Astrocyte (in vitro differentiated cells and primary cell): ENCODE results near the gene CIBAR2. TPM values are rescaled to one million over a fixed set of nuclear protein-coding genes. Genes with fewer than 3 reads are reported as not detected.

ENCODE experiments used
- DNase-seq: peaks from one replicate; pipeline ENCODE4 v3.0.0-alpha.2; 2010; ENCODE audit warnings: low read depth
- FAIRE-seq: peaks from 2 replicates; lab custom pipeline; 2011; peaks lifted over from hg19 to GRCh38; lab: Jason Lieb, UNC
- H2AFZ ChIP-seq: 2 replicates; pipeline ENCODE4 v1.6.0; 2012; ENCODE audit warnings: low read depth, low read length, inconsistent platforms
- H3K27ac ChIP-seq: 2 replicates; pipeline ENCODE4 v1.5.1; 2011; ENCODE audit warnings: low read depth, low read length, inconsistent platforms
- H3K27me3 ChIP-seq: 2 replicates; pipeline ENCODE4 v1.6.0; 2011; ENCODE audit warnings: low read length, inconsistent platforms; ENCODE audit not compliant: insufficient read depth
- H3K36me3 ChIP-seq: 2 replicates; pipeline ENCODE4 v1.5.1; 2011; ENCODE audit warnings: low read length, inconsistent platforms; ENCODE audit not compliant: insufficient read depth
- H3K4me1 ChIP-seq: 2 replicates; pipeline ENCODE4 v1.5.1; 2011; ENCODE audit warnings: low read length, inconsistent platforms; ENCODE audit not compliant: insufficient read depth
- H3K4me2 ChIP-seq: 2 replicates; pipeline ENCODE4 v1.6.0; 2012; ENCODE audit warnings: low read length, inconsistent platforms
- H3K4me3 ChIP-seq: 2 replicates; pipeline ENCODE4 v1.5.1; 2011; ENCODE audit warnings: low read depth, mild to moderate bottlenecking, low read length, inconsistent platforms; ENCODE audit not compliant: insufficient read depth
- H3K79me2 ChIP-seq: 2 replicates; pipeline ENCODE4 v1.6.0; 2012; ENCODE audit warnings: mild to moderate bottlenecking, low read length, inconsistent platforms; ENCODE audit not compliant: insufficient read depth
- H3K9ac ChIP-seq: 2 replicates; pipeline ENCODE4 v1.6.0; 2012; ENCODE audit warnings: mild to moderate bottlenecking, low read length, inconsistent platforms
- H3K9me3 ChIP-seq: 2 replicates; pipeline ENCODE4 v1.5.1; 2012; ENCODE audit warnings: low read depth, mild to moderate bottlenecking, low read length, inconsistent platforms; ENCODE audit not compliant: insufficient read depth
- H4K20me1 ChIP-seq: 2 replicates; pipeline ENCODE4 v1.6.0; 2012; ENCODE audit warnings: low read length, inconsistent platforms; ENCODE audit not compliant: insufficient read depth
- H3K27ac Mint-ChIP-seq: one replicate; pipeline ENCODE4 v1.8.0; 2021; ENCODE audit warnings: mild to moderate bottlenecking, mixed read lengths; ENCODE audit not compliant: unreplicated experiment
- H3K27me3 Mint-ChIP-seq: one replicate; pipeline ENCODE4 v1.8.0; 2021; ENCODE audit warnings: low read depth, mixed read lengths; ENCODE audit not compliant: unreplicated experiment
- H3K36me3 Mint-ChIP-seq: one replicate; pipeline ENCODE4 v1.8.0; 2021; ENCODE audit warnings: low read depth, mixed read lengths; ENCODE audit not compliant: unreplicated experiment
- H3K4me1 Mint-ChIP-seq: one replicate; pipeline ENCODE4 v1.8.0; 2021; ENCODE audit warnings: low read depth, mixed read lengths; ENCODE audit not compliant: unreplicated experiment
- H3K4me3 Mint-ChIP-seq: one replicate; pipeline ENCODE4 v1.8.0; 2021; ENCODE audit warnings: mild to moderate bottlenecking, moderate library complexity, mixed read lengths; ENCODE audit not compliant: unreplicated experiment
- H3K9me3 Mint-ChIP-seq: one replicate; pipeline ENCODE4 v1.8.0; 2021; ENCODE audit warnings: mild to moderate bottlenecking, mixed read lengths; ENCODE audit not compliant: unreplicated experiment
- CTCF ChIP-seq: IDR thresholded peaks from 2 replicates; pipeline ENCODE4 v1.5.1; 2011; ENCODE audit warnings: low read depth, mild to moderate bottlenecking, inconsistent platforms, low read length, moderate library complexity; ENCODE audit not compliant: insufficient read depth
- EZH2 ChIP-seq: IDR thresholded peaks from 2 replicates; pipeline ENCODE4 v1.6.1; 2012; ENCODE audit warnings: mild to moderate bottlenecking, low read length, inconsistent platforms; ENCODE audit not compliant: insufficient read depth
- total RNA-seq: library from RNA; stranded (reverse); gene quantifications from 2 replicates; pipeline ENCODE4 v1.2.1, GENCODE V29; 2021

Gene CIBAR2
- total RNA-seq, 1 donor from 2014 or later = not detected

- Histone ChIP-seq H3K9ac (no peak overlapping the region), H3K79me2 (no peaks in the 10 kb centered on the region), H3K27me3 (no peaks in the 10 kb centered on the region), H2AFZ (no peak overlapping the region), H3K27ac (no peak overlapping the region), H4K20me1 (no peaks in the 10 kb centered on the region), H3K4me2 (no peak overlapping the region), H3K36me3 (no peaks in the 10 kb centered on the region), H3K4me1 (peaks cover 30% of the 10 kb centered on the region), H3K9me3 (no peaks in the 10 kb centered on the region), H3K4me3 (no peak overlapping the region)
- H3K27me3 Mint-ChIP-seq = peaks cover 9% of the 10 kb centered on the region
- H3K36me3 Mint-ChIP-seq = no peaks in the 10 kb centered on the region
- H3K27ac Mint-ChIP-seq = no peak overlapping the region
- DNase-seq (no peak), FAIRE-seq (no peak)
- H3K4me1 Mint-ChIP-seq = peaks cover 12% of the 10 kb centered on the region
- no peaks in the 10 kb centered on the region for H3K9me3 Mint-ChIP-seq
- no peak overlapping the region for H3K4me3 Mint-ChIP-seq
- TF ChIP-seq EZH2 (no peak), CTCF (no peak)
Observed at GRCh38 chr16:85132456-85133289, 20.4 kb upstream of the CIBAR2 start.

GRCh38 chr16:85130705-85131028 is 18.4 kb upstream of the CIBAR2 start:
- H3K4me2 ChIP-seq = peak overlapping the region; percentile 23
- Mint-ChIP-seq H3K27ac (no peak overlapping the region), H3K4me1 (peaks cover 12% of the 10 kb centered on the region), H3K36me3 (no peaks in the 10 kb centered on the region), H3K4me3 (no peak overlapping the region), H3K27me3 (peaks cover 9% of the 10 kb centered on the region), H3K9me3 (no peaks in the 10 kb centered on the region)
- H3K4me1 ChIP-seq = peaks cover 30% of the 10 kb centered on the region
- H3K79me2 ChIP-seq = no peaks in the 10 kb centered on the region
- H3K36me3 ChIP-seq = no peaks in the 10 kb centered on the region
- H3K9ac ChIP-seq = peak overlapping the region; percentile 33
- peak overlapping the region; percentile 47 for H2AFZ ChIP-seq
- FAIRE-seq (no peak), DNase-seq (no peak)
- no peaks in the 10 kb centered on the region for H4K20me1 ChIP-seq
- no peak overlapping the region for H3K4me3 ChIP-seq
- no peak overlapping the region for H3K27ac ChIP-seq
- no peak for TF ChIP-seq CTCF
- TF ChIP-seq EZH2 = no peak
- H3K27me3 ChIP-seq = no peaks in the 10 kb centered on the region
- no peaks in the 10 kb centered on the region for H3K9me3 ChIP-seq
